ENCODE measurements around the gene SCN8A. TPM values are rescaled to one million over a fixed set of nuclear protein-coding genes. Genes with fewer than 3 reads are reported as not detected.

The SCN8A gene
- total RNA-seq, 1 donor from 2014 or later, result 15.2 TPM

GRCh38 chr12:51669271-51669670 lies 78.2 kb downstream of the SCN8A start:
- DNase-seq (ENCODE audit: low spot score), result no peak

DNA sequence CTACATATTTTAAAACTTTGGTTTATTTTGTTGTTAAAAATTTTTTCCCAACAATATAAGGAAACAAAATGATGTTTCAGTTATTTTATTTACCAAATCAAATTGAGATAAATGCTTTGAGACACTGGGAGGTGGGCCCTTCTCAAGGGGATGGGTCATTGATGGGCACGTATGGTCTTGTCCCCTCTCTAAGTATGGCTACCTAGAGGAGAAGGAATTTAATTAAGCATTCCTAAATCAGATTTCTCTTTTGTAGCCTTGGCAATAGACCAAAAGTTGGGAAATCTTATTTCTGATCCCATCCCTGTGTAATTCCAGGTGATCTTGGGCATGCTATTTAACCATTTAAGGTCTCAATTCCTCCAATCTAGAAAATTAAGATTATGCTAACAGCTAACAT lies 79.0 kb downstream of the SCN8A start:
- DNase-seq (ENCODE audit: low spot score), result no peak

DNA sequence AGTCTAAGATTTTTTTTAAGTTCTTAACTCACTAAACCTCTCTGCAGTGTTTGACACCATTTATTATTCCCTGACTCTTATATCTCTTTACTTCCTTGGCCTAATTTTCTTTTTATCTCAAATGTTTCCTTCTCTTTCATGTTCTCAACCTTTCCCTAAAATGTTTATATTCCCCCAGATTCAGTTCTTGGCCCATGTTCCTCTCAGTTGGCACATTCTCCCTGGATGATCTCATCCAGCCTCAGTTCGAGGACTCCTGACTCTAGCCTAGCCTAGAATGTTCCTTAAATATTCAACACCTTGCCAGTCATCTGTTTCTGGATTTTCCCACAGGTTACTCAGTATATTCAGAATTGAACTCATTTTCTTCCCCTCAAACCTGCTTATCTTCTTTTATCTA lies 81.3 kb downstream of the SCN8A start:
- DNase-seq (ENCODE audit: low spot score), result no peak

DNA sequence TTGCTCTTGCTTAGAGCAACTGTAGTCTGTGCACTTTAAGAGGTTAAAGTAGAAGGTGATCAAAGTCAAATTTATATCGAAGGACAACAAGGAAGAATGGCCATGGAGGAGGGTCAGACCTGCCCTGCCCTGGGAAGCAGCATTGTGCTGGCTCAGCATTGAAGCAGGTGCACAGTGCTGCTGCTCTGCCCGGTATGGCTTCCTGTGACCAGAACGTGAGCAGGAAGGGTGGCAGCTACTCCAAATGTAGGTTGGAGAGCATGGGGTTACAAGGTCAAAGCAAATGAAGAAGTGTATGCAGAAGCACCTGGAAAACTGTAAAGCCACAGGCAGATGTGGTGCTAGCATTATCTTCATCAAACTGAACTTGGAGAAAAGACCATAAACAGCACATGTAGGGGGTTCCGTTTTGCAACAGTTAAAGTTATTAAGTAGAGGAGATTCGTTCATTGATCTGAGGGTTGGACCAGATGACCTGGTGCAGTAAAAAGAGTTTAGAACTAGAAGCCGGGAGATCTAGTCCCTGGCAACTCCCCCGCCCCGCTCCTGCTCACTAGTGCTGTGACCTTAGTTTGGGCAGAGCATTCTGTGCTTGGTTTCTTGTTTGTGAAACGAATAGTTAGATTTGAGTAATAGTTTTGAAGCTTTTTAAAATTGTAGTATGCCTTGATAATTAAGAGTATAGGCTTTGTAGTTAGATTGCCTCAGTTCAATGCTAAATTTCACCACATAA lies 84.2 kb downstream of the SCN8A start:
- peak; percentile 37 for DNase-seq (ENCODE audit: low spot score)

DNA sequence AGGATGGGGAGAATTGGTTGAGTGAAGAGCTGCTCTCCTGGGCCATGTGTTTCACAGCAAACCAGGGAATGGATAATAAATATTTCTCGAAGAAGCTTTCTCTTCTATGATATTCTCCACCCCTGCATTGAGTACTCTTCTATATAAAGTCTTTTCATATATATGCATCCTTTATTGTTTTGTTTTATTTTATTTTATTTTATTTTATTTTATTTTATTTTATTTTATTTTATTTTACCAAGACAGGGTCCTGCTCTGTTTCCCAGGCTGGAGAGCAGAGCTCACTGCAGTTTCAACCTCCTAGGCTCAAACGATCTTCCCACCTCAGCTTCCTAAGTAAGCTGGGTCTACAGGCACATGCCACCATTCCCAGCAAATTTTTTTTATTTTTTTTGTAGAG lies 85.8 kb downstream of the SCN8A start:
- DNase-seq (ENCODE audit: low spot score), result no peak

- no peak for DNase-seq (ENCODE audit: low spot score)
Measured at GRCh38 chr12:51677284-51677968, 86.4 kb downstream of the SCN8A start.

DNA sequence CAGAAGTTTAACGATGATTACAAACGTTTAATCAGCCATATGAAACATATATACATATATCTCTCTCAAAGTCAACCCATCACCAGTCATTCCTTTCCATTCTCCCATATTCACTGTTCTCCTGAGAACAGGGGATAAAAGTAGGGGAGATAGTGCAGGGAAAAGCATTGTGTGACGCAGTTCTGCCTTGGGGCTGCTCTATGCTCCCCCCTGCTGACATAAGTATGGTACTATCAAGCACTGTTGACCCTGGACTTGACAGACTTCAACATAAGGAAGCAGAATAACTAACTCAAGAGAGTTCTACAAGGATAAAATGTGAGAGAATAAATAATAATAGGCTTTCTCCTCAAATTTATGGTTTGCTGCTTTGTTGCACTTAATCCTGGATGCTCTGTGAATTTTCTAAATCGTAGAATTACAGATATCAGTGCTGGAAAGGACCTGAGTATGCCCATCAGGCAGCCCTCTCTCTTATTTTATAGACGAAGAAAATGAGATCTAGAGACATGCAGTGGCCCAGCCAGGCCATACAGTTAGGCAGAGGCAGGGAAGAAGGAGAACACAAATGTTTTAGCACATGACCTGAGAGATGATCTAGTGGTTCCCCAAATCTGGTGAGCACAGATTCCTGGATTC lies 87.2 kb downstream of the SCN8A start:
- DNase-seq (ENCODE audit: low spot score), result no peak

DNA sequence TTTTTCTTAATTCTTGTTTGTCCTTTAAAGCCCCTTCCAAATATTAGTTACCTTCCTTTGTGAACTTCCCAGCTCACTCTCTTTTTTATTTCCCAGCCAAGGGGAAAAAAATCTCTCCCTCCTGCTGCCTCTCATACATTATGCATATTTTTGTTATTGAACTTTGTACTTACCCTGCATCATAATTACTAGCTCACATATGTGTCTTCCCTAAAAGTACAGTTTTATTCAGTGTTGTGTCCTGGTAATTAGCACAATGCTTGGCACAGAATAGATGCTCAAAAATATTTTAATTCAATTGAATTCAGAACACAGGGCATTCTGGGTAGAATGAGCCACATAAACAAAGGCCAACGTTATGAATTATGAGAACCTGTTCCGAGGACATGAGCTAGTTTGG lies 91.9 kb downstream of the SCN8A start:
- no peak for DNase-seq (ENCODE audit: low spot score)

- no peak for DNase-seq (ENCODE audit: low spot score)
Measured at GRCh38 chr12:51683763-51684357, 92.8 kb downstream of the SCN8A start.

- no peak for DNase-seq (ENCODE audit: low spot score)
Measured at GRCh38 chr12:51686727-51687126, 95.7 kb downstream of the SCN8A start.

GRCh38 chr12:51687177-51687576 lies 96.1 kb downstream of the SCN8A start:
- no peak for DNase-seq (ENCODE audit: low spot score)

DNA sequence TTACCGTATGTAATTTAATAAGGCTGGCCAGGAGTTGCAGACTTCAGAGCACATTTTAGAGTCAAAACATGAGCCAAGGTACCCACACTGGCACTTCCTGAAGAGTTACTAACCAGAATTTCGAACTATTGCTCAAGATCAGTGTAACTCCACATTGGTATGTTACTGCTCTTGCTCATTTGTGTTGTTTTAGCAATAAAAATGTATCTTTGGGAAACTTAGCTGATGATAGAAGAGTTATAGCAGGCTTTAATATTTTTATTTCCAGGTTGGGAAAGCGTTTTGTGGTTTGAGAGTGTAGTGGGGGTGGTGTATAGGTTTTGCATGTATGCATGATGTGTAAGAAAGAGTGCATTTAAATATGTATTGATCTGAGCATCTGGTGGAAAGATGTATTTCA lies 96.6 kb downstream of the SCN8A start:
- no peak for DNase-seq (ENCODE audit: low spot score)

DNA sequence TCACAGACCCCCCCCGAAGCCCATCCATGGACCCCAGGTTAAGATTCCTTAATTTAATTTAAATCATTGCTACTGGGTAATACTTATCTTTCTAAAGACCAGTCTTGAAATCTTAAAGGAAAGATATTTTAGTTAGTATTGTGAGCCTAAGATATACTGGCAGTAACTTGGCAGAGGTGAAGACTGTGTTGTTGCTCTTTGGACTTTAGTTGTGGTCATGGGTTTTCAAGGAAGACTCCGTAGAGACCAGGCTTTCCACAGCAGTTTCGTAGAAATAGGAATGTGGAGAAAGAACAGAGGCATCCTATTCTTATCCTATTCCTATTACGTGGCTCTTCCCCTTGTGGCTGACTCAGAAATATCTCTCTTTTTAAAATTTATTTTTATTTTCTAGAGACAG lies 99.0 kb downstream of the SCN8A start:
- no peak for DNase-seq (ENCODE audit: low spot score)

GRCh38 chr12:51692016-51692415 lies 101.0 kb downstream of the SCN8A start:
- no peak for DNase-seq (ENCODE audit: low spot score)

DNA sequence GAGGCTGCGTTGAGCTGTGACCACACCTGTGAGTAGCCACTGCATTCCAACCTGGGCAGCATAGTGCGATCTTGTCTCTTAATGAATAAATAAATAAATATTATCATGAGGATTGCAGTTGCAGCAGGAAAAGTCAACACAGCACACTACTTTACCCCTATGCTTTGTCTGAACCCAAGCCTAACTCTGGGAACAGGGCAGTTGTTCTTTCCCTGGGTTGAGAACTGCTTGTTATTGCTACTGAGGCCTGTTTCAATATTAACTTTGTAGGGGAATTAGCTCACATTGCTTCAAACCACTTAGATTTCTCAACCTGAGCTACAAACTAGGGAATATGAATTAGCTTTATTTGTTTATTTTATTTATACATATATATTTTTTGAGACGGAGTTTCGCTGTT lies 102.5 kb downstream of the SCN8A start:
- DNase-seq (ENCODE audit: low spot score), result no peak

- DNase-seq (ENCODE audit: low spot score), result no peak
Measured at GRCh38 chr12:51694146-51694545, 103.1 kb downstream of the SCN8A start.

GRCh38 chr12:51695241-51696010 lies 104.4 kb downstream of the SCN8A start:
- DNase-seq (ENCODE audit: low spot score), result no peak

DNA sequence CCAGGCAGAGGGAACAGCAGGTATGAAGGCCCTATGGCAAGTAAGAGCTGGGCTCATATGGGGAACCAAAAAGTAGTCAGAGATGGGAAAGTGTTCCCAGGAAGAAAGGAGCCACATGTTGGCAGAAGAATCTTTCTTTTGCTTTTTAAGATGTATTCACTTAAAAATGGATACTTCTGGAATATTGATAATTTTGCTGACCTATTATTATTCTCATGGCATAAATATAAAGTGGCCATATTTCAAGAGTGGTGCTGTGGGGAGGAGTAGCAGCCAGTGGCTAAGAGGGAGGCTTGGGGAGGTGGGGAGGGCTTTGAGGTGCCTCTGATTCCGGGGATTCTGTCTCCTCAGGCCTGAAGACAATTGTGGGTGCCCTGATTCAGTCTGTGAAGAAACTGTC lies 108.2 kb downstream of the SCN8A start:
- DNase-seq (ENCODE audit: low spot score), result no peak

- no peak for DNase-seq (ENCODE audit: low spot score)
Measured at GRCh38 chr12:51700887-51701286, 109.9 kb downstream of the SCN8A start.

- no peak for DNase-seq (ENCODE audit: low spot score)
Measured at GRCh38 chr12:51702587-51702986, 111.6 kb downstream of the SCN8A start.

GRCh38 chr12:51705450-51705849 lies 114.4 kb downstream of the SCN8A start:
- no peak for DNase-seq (ENCODE audit: low spot score)

- no peak for DNase-seq (ENCODE audit: low spot score)
Measured at GRCh38 chr12:51706206-51706605, 115.2 kb downstream of the SCN8A start.

Measured in mucosa of gallbladder (tissue), 1 donor.